ENCODE results near the gene SLC2A1. TPM values are rescaled to one million over a fixed set of nuclear protein-coding genes. Genes with fewer than 3 reads are reported as not detected.

SLC2A1 gene
- total and polyA plus RNA-seq, 2 of the 13 experiments (the other 11 are each of a cell fraction or from before 2014, with no cell fraction given) = 125 to 423 TPM

- TF ChIP-seq ETS1 (CRISPR knock-in tag; IDR thresholded peaks at IDR 0.05) = no peak
- TF ChIP-seq HMGXB3 (CRISPR knock-in tag; IDR thresholded peaks at IDR 0.05; ENCODE audit: borderline replicate concordance) = no peak
Measured at GRCh38 chr1:42963378-42964043, 4.8 kb upstream of the SLC2A1 start (continued).

- Histone ChIP-seq H3K36me3 (replicated peaks in 1 of 2; ENCODE audit: control insufficient read depth in 1 of 2, insufficient read depth in 2 of 2, low read length in 2 of 2) (no peaks in the 10 kb centered on the region; a peak in 1 of 5 replicates), H4K20me1 (ENCODE audit: insufficient read depth, low read length) (peaks cover 1% of the 10 kb centered on the region; the same call in 1 of the 2 replicates), H3K4me1 (ENCODE audit: insufficient read depth, low read length) (peaks cover 57% of the 10 kb centered on the region), H3K27me3 (ENCODE audit: control insufficient read depth in 1 of 2, insufficient read depth in 2 of 2, low read length in 2 of 2) (no peaks in the 10 kb centered on the region; a peak in 1 of 5 replicates), H2AFZ (ENCODE audit: low read length) (no peak overlapping the region), H3K27ac (ENCODE audit: extremely low read length, insufficient read depth, low read length) (peak overlapping the region; percentile 43), H3K9me3 (ENCODE audit: low read length) (no peaks in the 10 kb centered on the region), H3K4me2 (ENCODE audit: low read depth, low read length) (peak overlapping the region; percentile 93), H3K9ac (ENCODE audit: insufficient read depth, low read depth, low read length) (peak overlapping the region; percentile 48; the same call in 1 of the 2 replicates), H3K4me3 (replicated peaks in 1 of 3; ENCODE audit: insufficient read depth in 1 of 3, low read depth in 2 of 3, low read length in 3 of 3) (peak overlapping the region; percentile 31 to 97 (median 93)), H3K79me2 (ENCODE audit: insufficient read depth, low read length) (peaks cover 33% of the 10 kb centered on the region)
- ChIA-PET POLR2A (interaction anchor here (1.2 to 3.4 kb wide), 3 partner anchors 13 to 37 kb away, joined by 3 to 18 read pairs (median 3); no protein-coding TSS in a partner anchor), CTCF (ENCODE audit: low intra/inter-chr PET ratio, low total read pairs) (no interaction called here)
- in situ Hi-C loops (cut with HindIII; ENCODE audit: extremely low pct_ligation_motif_present, low pct_unique_long_range_greater_than_20kb) = no loop called here
- DNase-seq (ENCODE audit: low spot score) = peak; percentile 61
- intact Hi-C loops (cut with micrococcal nuclease; ENCODE audit: unreplicated experiment) = no loop called here
- WGBS (ENCODE audit: low lambda C conversion rate) = 5% methylated on average over 11 of the region's 13 CpGs
- no peak for FAIRE-seq
- ATAC-seq = no peak; the same call in 2 of the 3 replicates
- no TSS peak for BruUV-seq (replicated peaks)
- TF ChIP-seq CEBPG (CRISPR knock-in tag; IDR thresholded peaks at IDR 0.05) (peak; percentile 21; the same call in 1 of the 2 replicates), FOXP1 (IDR thresholded peaks at IDR 0.05) (no peak), FOXP1 (CRISPR knock-in tag; IDR thresholded peaks at IDR 0.05) (peak; percentile 29; the same call in 1 of the 2 replicates), ZNF780A (CRISPR knock-in tag; IDR thresholded peaks at IDR 0.05) (no peak), HES4 (CRISPR knock-in tag; IDR thresholded peaks at IDR 0.05; ENCODE audit: borderline replicate concordance) (peak; percentile 45; the same call in 1 of the 2 replicates), SOX5 (CRISPR knock-in tag; IDR thresholded peaks at IDR 0.05; ENCODE audit: borderline replicate concordance) (peak; percentile 11; the same call in 1 of the 2 replicates), HMG20A (CRISPR knock-in tag; IDR thresholded peaks at IDR 0.05; ENCODE audit: borderline replicate concordance) (peak; percentile 5; the same call in 1 of the 2 replicates), MLX (CRISPR knock-in tag; IDR thresholded peaks at IDR 0.05) (peak; percentile 18; the same call in 1 of the 2 replicates), ZNF501 (CRISPR knock-in tag; IDR thresholded peaks at IDR 0.05) (no peak), ZSCAN20 (CRISPR knock-in tag; IDR thresholded peaks at IDR 0.05; ENCODE audit: borderline replicate concordance) (no peak), SAP130 (CRISPR knock-in tag; IDR thresholded peaks at IDR 0.05; ENCODE audit: low read depth) (peak; percentile 67)
Measured at GRCh38 chr1:42962641-42963377, 4.1 kb upstream of the SLC2A1 start.
